HG03103 (cell line): Measurements from ENCODE around the gene PLOD2.
"Not testable (repeated sequence)": the region's sequence is repeated elsewhere in the genome, so short reads cannot be mapped to it uniquely, and the experiment has no call there.

Source experiments
- ATAC-seq: cut with Tn5 transposase; IDR thresholded peaks from one replicate; pipeline ENCODE4 v1.9.1; 2021; ENCODE audit warnings: low read depth; ENCODE audit not compliant: unreplicated experiment

The PLOD2 gene

GRCh38 chr3:146142757-146143156 is 18.2 kb downstream of the PLOD2 start:
- no peak for ATAC-seq

GRCh38 chr3:146139586-146140110 is 21.3 kb downstream of the PLOD2 start:
- no peak for ATAC-seq

- no peak for ATAC-seq
Observed at GRCh38 chr3:146138902-146139301, 22.1 kb downstream of the PLOD2 start.

- no peak for ATAC-seq
Observed at GRCh38 chr3:146136647-146137046, 24.3 kb downstream of the PLOD2 start.

- ATAC-seq, result no peak
Observed at GRCh38 chr3:146134348-146135117, 26.5 kb downstream of the PLOD2 start.

GRCh38 chr3:146133441-146133840 is 27.5 kb downstream of the PLOD2 start:
- ATAC-seq, result no peak

GRCh38 chr3:146131616-146132410 is 29.2 kb downstream of the PLOD2 start:
- ATAC-seq, result no peak

GRCh38 chr3:146130881-146131371 is 30.1 kb downstream of the PLOD2 start:
- no peak for ATAC-seq

- no peak for ATAC-seq
Observed at GRCh38 chr3:146129750-146130149, 31.2 kb downstream of the PLOD2 start.

GRCh38 chr3:146128939-146129338 is 32.0 kb downstream of the PLOD2 start:
- no peak for ATAC-seq

- no peak for ATAC-seq
Observed at GRCh38 chr3:146128179-146128578, 32.8 kb downstream of the PLOD2 start.

- no peak for ATAC-seq
Observed at GRCh38 chr3:146125951-146126350, 35.0 kb downstream of the PLOD2 start.

GRCh38 chr3:146124126-146124801 is 36.7 kb downstream of the PLOD2 start:
- ATAC-seq, result no peak

- no peak for ATAC-seq
Observed at GRCh38 chr3:146117406-146118285, 43.3 kb downstream of the PLOD2 start.

GRCh38 chr3:146115619-146116018 is 45.4 kb downstream of the PLOD2 start:
- no peak for ATAC-seq

- ATAC-seq, result not testable (repeated sequence)
Observed at GRCh38 chr3:146113804-146114203, 47.2 kb downstream of the PLOD2 start.

GRCh38 chr3:146111337-146111736 is 49.6 kb downstream of the PLOD2 start:
- ATAC-seq, result no peak

GRCh38 chr3:146110161-146110560 is 50.8 kb downstream of the PLOD2 start:
- no peak for ATAC-seq

GRCh38 chr3:146106986-146107385 is 54.0 kb downstream of the PLOD2 start:
- ATAC-seq, result no peak

GRCh38 chr3:146104068-146104467 is 56.9 kb downstream of the PLOD2 start:
- ATAC-seq, result no peak
